Inflammatory macrophage treated with lipopolysaccharide for 4 hours (primary cell): ENCODE data around the gene GART.

Source experiments
- DNase-seq: peaks from one replicate; pipeline ENCODE4 v3.0.0-alpha.2; 2020

The GART gene

DNA sequence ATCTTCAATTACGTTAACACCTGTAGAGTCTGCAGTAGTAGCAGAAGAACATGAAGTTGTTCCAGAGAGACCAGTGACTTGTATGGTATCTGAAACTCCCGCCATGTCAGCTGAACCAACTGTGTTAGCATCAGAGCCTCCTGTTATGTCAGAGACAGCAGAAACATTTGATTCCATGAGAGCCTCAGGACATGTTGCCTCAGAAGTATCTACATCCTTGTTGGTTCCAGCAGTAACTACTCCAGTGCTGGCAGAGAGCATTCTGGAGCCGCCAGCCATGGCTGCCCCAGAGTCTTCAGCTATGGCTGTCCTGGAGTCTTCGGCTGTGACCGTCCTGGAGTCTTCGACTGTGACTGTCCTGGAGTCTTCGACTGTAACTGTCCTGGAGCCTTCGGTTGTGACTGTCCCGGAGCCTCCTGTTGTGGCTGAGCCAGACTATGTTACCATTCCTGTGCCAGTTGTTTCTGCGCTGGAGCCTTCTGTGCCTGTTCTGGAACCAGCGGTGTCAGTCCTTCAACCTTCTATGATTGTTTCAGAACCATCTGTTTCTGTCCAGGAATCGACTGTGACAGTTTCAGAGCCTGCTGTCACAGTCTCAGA is 11.2 kb upstream of the GART start:
- no peak for DNase-seq

DNA sequence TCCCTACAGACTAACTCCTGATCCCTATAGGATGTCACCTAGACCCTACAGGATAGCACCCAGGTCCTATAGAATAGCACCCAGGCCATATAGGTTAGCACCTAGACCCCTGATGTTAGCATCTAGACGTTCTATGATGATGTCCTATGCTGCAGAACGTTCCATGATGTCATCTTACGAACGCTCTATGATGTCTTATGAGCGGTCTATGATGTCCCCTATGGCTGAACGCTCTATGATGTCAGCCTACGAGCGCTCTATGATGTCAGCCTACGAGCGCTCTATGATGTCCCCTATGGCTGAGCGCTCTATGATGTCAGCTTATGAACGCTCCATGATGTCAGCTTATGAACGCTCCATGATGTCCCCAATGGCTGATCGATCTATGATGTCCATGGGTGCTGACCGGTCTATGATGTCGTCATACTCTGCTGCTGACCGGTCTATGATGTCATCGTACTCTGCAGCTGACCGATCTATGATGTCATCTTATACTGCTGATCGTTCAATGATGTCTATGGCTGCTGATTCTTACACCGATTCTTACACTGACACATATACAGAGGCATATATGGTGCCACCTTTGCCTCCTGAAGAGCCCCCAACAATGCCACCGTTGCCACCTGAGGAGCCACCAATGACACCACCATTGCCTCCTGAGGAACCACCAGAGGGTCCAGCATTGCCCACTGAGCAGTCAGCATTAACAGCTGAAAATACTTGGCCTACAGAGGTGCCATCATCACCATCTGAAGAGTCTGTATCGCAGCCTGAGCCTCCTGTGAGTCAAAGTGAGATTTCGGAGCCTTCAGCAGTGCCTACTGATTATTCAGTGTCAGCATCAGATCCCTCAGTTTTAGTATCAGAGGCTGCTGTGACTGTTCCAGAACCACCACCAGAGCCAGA is 10.4 kb upstream of the GART start:
- no peak for DNase-seq

DNA sequence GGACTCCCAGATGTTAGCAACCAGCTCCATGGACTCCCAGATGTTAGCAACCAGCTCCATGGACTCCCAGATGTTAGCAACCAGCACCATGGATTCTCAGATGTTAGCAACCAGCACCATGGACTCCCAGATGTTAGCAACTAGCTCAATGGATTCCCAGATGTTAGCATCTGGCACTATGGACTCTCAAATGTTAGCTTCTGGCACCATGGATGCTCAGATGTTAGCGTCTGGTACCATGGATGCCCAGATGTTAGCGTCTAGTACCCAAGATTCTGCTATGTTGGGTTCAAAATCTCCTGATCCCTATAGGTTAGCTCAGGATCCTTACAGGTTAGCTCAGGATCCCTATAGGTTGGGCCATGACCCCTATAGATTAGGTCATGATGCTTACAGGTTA is 9.7 kb upstream of the GART start:
- DNase-seq: no peak

DNA sequence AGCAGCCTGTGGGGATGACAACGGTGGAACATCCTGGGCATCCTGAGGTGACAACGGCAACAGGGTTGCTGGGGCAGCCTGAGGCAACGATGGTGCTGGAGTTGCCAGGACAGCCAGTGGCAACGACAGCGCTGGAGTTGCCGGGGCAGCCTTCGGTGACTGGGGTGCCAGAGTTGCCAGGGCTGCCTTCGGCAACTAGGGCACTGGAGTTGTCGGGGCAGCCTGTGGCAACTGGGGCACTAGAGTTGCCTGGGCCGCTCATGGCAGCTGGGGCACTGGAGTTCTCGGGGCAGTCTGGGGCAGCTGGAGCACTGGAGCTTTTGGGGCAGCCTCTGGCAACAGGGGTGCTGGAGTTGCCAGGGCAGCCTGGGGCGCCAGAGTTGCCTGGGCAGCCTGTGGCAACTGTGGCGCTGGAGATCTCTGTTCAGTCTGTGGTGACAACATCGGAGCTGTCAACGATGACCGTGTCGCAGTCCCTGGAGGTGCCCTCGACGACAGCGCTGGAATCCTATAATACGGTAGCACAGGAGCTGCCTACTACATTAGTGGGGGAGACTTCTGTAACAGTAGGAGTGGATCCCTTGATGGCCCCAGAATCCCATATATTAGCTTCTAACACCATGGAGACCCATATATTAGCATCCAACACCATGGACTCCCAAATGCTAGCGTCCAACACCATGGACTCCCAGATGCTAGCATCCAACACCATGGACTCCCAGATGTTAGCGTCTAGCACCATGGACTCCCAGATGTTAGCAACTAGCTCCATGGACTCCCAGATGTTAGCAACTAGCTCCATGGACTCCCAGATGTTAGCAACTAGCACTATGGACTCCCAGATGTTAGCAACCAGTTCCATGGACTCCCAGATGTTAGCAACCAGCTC is 9.1 kb upstream of the GART start:
- DNase-seq: no peak

DNA sequence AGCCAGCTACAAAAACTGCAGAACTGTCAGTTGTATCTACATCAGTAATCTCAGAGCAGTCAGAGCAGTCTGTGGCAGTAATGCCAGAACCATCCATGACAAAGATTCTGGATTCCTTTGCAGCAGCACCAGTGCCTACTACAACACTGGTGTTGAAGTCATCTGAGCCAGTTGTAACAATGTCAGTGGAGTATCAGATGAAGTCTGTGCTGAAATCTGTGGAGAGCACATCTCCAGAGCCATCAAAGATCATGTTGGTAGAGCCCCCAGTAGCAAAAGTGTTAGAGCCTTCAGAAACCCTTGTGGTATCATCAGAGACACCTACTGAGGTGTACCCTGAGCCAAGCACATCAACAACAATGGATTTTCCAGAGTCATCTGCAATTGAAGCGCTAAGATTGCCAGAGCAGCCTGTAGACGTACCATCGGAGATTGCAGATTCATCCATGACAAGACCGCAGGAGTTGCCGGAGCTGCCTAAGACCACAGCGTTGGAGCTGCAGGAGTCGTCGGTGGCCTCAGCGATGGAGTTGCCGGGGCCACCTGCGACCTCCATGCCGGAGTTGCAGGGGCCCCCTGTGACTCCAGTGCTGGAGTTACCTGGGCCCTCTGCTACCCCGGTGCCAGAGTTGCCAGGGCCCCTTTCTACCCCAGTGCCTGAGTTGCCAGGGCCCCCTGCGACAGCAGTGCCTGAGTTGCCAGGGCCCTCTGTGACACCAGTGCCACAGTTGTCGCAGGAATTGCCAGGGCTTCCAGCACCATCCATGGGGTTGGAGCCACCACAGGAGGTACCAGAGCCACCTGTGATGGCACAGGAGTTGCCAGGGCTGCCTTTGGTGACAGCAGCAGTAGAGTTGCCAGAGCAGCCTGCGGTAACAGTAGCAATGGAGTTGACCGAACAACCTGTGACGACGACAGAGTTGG is 8.2 kb upstream of the GART start:
- no peak for DNase-seq

DNA sequence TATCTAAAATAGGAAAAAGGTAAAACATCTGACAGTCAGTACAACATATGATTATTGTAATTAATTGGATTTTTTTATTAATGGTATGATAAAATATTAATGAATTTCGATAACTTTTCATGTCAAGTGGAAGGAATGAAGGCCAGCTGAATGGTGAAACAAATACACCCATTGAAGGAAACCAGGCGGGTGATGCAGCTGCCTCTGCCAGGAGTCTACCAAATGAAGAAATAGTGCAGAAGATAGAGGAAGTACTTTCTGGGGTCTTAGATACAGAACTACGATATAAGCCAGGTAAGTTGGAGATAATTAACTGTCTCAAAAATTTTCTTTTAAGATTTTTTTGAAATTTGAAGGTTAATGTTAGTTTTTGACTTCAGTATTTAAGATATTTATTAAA is 4.2 kb upstream of the GART start:
- DNase-seq: peak; percentile 63

DNA sequence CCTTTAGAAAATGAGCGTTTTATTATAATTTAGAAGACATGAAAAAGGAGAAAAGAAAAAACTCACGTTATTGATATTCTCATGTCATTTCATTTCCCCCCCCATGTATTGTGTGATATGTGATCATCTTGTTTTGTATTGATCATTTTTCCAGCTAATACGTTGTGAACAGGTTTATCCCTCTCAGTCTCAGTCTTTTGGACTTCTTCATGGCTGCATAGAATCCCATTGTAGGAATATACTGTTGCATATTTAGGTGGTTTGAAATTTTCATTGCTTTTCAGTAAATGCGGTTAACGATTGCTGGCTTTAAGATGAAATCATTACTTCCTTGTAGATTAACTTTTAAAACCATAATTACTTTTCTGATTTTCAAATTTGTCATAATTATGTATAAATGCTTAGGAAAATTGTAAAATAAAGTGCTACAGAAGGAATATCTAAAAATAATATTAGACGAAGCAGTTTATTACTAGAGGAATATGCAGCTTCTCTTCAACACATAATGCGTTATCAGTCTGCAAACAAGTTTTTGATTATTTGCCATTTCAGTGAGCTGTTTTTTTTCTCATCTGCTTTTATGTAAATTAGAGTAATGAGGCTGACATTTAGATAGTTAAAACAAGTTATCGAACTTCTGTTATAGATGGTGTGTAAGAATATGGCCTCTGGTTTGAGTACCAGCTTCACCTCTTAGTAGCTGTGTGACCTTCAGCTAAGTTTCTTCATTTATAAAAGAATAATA is 2.7 kb upstream of the GART start:
- DNase-seq: no peak

DNA sequence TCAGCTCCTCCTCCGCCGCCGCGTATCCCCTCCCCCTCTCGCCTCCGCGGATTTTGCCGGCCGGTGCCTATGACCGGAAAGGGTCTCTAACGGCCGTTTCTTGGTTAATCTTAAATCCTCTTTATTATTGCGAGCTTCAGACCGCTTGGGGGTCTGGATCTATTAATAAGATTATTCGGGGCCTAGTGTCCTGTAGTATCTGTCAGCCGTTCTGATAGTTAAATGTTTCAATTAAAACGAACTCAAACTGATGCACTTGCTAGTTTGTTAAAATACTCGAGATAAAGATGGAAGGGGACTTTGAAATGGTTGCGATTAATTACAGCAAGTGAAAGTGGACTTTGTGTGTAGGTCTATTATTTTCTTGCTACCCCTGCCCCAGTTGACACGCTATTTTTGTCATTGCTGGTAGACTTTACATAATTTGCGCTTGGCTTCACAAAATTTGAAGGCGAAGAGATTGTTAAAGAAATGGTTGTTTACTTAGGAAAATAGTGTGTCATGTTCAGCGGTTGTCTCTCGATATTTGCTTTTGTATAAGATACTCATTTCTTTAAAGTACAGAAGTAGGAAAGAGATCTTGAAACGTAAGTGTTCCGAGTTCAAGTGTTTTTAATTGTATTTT is 1.7 kb upstream of the GART start:
- peak; percentile 75 for DNase-seq

DNA sequence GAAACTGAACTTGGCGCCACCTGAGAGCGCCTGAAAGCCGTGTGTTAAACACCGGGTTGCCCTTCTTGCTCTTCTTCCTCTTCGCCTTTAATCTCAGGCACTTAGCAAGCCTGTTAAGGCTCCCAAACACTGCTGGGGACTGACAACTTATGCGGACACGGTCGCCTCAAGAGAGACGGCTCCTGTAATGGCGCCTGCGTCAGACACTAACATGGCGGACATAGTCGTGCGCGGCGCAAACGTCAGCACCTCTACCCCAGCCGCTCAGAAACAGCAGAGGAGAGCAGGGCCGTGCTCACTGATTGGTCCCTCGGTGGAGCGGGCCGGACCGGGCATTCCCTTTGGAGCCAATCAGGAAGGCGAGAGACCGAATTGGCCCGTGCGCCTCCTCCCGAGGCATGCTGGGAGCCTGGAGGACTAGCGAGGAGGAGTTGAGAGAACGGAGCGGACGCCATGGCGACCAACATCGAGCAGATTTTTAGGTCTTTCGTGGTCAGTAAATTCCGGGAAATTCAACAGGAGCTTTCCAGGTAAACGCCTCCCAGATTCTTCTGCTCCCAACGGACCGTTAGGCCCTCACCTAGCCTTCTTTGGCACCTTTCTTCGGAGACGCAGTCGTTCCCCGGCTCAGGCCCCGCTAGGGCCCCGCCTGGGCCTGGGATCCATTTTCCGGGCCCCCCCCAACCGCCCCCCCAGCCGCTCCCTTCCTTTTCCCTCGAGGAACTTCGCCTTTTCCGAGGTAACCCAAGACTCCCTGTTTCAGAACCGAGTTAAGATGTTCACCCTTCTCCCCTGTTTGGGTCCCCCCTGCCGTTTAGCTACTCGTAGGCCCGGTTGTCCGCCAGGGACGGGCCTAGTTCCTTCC is 955 bp upstream of the GART start, which contains the start of gene SON:
TSS of gene SON (plus strand) at position 399 of the 865 bp plus-strand sequence. CDS start at position 454, 55 bp downstream.
- DNase-seq: peak; percentile 100

DNA sequence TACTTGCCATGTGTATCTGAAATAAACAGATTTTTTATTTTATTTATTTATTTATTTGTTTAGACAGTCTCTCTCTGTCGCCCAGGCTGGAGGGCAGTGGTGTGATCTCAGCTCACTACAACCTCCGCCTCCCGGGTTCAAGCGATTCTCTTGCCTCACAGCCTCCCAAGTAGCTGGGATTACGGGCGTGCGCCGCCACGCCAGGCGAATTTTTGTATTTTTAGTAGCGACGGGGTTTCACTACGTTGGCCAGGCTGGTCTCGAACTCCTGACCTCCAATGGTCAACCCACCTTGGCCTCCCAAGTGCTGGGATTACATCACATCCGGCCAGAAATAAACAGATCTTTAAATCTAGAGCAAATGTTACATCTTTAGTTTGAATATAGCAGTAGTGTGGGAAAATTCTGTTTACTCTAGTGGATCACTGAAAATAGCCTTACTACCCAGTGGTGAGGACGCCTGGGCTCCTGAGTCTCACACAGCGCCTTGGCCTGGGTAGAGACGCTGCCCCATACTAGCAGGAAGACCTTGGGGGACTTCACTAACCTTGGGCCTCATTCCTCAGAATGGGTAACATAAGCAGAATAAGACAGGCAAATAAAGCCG is 709 bp downstream of the GART start:
- DNase-seq: peak; percentile 17

DNA sequence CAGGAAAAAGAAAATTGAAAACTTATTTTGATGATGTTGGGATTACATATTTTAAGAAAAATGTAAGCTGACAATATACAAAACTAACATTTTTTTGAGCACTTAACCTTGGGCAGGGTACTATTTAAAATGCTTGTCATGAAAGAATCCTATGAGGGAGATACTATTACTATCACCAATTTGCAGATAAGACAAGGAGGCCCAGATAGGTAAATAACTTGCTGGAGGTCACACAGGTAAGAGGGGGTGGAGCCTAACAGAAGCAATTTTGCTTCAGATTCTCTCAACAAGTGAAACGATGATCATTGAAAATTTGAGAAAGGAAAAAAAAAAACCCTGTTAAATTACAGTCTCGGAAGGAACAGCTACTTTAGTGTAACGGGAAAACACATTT is 1.2 kb downstream of the GART start:
- no peak for DNase-seq

DNA sequence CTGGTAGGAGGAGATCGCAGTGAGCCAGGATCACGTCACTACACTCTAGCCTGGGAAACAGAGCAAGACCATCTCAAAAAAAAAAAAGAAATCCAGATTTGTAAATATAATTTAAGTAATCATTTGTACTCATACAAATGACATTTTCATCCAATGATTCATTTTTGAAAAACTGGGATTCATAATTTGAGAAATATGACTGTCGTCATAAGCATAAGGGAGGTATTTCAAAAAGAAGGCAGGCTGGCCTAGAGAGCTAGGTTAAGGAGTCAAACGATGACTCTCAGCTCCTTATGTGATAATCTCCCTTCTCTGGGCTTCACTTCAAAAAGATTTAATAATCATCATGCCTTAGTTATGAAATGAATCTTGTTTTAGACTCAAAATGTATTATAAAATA is 2.3 kb downstream of the GART start:
- DNase-seq: no peak

DNA sequence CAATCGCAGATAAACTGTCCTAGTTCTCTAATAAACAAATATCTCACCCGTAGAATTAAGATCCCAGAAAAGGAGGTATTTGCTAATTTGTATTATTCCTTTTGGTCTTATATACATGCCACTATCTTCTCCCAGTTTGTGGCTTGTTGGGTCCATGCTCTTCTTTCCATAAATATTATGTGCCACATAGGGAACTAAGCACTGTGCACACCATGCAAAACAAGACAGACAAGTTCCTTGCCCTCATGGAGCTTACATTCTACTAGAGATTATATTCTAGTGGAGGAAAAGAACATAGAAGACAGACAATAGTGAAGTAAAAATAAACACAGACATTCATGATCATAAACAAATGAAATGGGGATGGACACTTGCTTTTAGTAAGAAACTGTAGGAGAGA is 4.7 kb downstream of the GART start:
- no peak for DNase-seq

DNA sequence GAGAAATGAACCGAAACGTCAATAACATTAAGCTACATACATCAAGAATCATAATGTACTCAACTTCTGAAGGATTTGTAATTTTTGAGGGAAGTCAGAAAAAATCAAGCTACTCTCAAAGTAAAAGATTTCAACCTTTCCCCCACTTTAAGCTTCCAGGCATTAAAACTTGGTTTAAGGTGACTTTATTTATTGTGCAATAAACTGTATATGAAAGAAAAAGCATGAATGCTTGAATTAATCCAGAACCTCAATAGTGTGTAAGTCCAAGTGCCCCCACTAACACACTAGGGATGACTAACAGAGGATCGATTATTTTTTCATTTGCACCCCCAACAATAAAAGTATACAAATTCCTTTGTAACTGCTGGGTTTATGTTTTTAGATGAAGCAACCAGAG is 10.9 kb downstream of the GART start:
- DNase-seq: no peak

DNA sequence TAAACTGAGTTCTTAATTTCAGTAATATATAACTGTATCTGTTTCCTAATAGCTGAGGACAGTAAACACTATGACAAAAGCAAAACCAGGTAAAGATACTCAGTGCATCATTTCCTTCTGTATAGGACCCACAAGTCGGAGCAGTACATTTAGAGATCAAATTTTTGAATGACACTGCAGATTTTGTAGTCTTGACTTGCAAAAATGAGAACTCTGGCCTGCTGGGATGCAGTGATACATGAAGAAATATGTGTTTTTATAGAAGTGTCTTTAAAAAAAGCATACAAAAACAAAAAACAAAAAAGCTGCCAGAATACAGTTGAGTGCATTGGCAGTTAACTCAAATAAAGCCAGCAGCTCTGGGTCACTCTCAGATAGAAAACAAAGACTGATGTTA is 19.0 kb downstream of the GART start:
- no peak for DNase-seq

DNA sequence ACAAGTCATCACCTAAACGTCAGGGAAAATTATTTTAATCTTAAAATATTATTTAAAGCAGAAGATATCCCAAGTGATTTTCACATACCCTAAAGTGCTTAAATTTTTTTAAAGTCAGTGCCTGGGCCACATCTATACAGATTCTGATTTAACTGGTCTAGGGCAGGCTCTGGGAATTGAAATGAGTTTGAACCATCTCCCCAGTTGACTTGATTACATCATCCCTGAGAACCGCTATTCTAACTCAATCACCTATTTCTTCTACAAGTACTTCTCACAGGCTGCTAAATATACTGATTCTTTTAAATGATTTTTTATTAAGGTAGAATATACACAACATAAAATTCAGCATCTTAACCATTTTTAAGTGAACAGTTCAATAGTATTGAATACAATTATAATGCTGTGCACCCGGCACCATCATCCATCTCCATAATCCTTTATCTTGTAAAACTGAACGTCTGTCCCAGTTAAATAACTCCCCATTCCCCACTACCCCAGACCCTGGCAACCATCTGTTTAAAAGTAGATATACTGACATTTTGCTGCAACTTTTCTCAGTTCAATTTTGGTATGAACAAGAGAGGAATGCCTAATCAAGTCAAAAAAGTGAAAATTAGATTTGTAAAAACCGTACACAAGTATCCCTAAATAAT is 19.5 kb downstream of the GART start:
- DNase-seq: no peak

DNA sequence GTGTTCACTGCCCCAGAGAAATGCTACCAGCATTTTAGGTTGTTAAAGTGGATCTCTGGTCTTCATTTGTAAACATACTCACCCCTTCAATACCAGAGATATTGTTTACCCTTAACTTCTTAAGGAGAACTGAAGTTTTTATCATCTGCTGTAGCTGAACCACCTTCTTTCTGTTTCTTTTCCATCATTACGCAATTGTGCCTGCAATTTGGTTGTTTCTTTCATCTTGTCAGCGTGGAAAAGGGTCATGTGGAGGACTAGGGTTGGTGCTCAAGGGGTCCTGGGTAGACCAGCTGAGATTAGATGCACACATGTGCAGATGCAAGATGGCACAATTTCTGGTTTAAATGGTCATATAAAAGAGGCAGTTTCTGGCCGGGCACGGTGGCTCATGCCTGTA is 23.0 kb downstream of the GART start:
- no peak for DNase-seq

DNA sequence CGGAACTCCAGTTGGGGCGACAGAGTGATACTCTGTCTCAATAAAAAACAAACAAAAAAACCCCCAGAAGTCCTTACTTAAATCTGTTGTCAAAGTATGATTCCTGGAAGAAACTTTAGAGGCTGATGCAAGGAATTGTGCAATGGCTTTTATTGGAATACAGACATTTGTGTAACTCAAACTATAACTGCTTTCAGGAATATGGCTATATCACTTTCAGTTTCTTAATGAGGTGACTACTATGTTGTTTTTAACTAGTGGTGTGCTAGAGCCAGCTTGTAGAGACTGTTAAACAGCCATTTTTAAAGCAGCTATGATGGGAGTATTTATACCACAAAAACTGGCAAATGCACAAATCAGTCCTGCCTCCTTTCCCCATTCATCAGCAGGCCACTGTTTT is 27.7 kb downstream of the GART start:
- DNase-seq: peak; percentile 81

DNA sequence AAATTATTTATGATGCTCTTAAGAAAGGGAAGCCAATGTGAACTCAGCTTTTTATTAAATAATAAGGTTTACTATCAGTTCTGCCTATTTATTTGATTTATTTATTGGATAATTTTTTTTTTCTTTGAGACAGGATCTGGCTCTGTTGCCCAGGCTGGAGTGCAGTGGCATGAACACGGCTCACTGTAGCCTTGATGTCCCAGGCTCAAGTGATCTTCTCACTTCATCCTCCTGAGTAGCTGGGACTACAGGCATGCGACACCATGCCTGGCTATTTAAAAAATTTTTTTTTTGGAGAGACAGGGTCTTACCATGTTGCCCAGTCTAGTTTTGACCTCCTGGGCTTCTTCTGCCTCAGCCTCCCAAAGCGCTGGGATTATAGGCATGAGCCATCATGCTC is 29.4 kb downstream of the GART start:
- DNase-seq: no peak
